Spleen (tissue), 7 donors: Measurements from ENCODE around the gene C1orf232.

Experiments used
- CTCF ChIP-seq, 11 experiments: fragments of 200-600 bp in 7 of 11; fragments of 450-650 bp in 4 of 11; sonication (generic) in 4 of 11; IDR thresholded peaks in 8 of 11; conservative IDR thresholded peaks in 3 of 11; 1 replicate in 7 of 11; 2 replicates in 4 of 11; pipeline versions ENCODE4 v1.4.0 to v1.8.0; 2016 to 2021; ENCODE audit warnings: antibody characterized with exemption in 11 of 11, inconsistent platforms in 4 of 11, mild to moderate bottlenecking in 1 of 11
- POLR2A ChIP-seq, 3 donors: fragments of 450-650 bp; IDR thresholded peaks; one replicate each; pipeline ENCODE4 v1.5.1; 2017; ENCODE audit warnings: antibody characterized with exemption in 3 of 3, mild to moderate bottlenecking in 1 of 3
- donor health status: DM: no; HTN: no; CAD: no; lungs with moderate emphysema.
- donor health status: DM: no; HTN: no; CAD: no.
- donor health status: DM: no; HTN: no; CAD: no.

GRCh38 chr1:26210147-26210870, 41.5 kb upstream of the C1orf232 start:
- TF ChIP-seq CTCF (IDR thresholded peaks at IDR 0.05 in 8 of 11, conservative IDR thresholded peaks at IDR 0.05 in 3 of 11) (no peak), POLR2A (IDR thresholded peaks at IDR 0.05) (no peak)
